ENCODE measurements around the gene DEFB112. TPM values are rescaled to one million over a fixed set of nuclear protein-coding genes. Genes with fewer than 3 reads are reported as not detected.

The DEFB112 gene
- total RNA-seq, result not detected in 2 replicates
- polyA plus RNA-seq, result not detected in 2 replicates
- not detected in 2 replicates for polyA plus RNA-seq (2012)
- not detected in 2 replicates for polyA minus RNA-seq (ENCODE audit: low replicate concordance)

- no peaks in the 10 kb centered on the region for H3K36me3 ChIP-seq (ENCODE audit: control insufficient read depth, insufficient read depth, low read length)
- TF ChIP-seq EZH2 (IDR thresholded peaks at IDR 0.05; ENCODE audit: low read length, missing control alignments) (no peak), CTCF (conservative IDR thresholded peaks at IDR 0.05 in 1 of 2, IDR thresholded peaks at IDR 0.05 in 1 of 2; ENCODE audit: low read depth in 1 of 2, low read length in 2 of 2) (no peak)
These were observed at the start of gene DEFB112 for GRCh38 chr6:50049829-50050228. Gene DEFB112, minus strand, starts transcription at chr6:50049929. Its CDS starts 60 bp downstream, at chr6:50049869.

GRCh38 chr6:50098641-50098993, 48.9 kb upstream of the DEFB112 start:
- DNase-seq (ENCODE audit: low read depth in 2 of 2), result no peak
- H3K36me3 ChIP-seq (ENCODE audit: control insufficient read depth, insufficient read depth, low read length), result no peaks in the 10 kb centered on the region
- TF ChIP-seq EZH2 (IDR thresholded peaks at IDR 0.05; ENCODE audit: low read length, missing control alignments) (no peak), CTCF (conservative IDR thresholded peaks at IDR 0.05 in 1 of 2, IDR thresholded peaks at IDR 0.05 in 1 of 2; ENCODE audit: low read depth in 1 of 2, low read length in 2 of 2) (no peak)
- no peaks in the 10 kb centered on the region for H4K20me1 ChIP-seq (ENCODE audit: control insufficient read depth, extremely low read depth, insufficient read depth, low read length)
- no peaks in the 10 kb centered on the region for H3K4me1 ChIP-seq (ENCODE audit: control insufficient read depth, extremely low read depth, insufficient read depth, low read length)
- H3K27ac ChIP-seq (ENCODE audit: insufficient read depth, low read length), result no peak overlapping the region
- no peak overlapping the region for H3K9ac ChIP-seq (ENCODE audit: insufficient read depth, low read length)
- no peak overlapping the region for H3K4me3 ChIP-seq (replicated peaks in 1 of 4; ENCODE audit: control extremely low read depth in 1 of 4, insufficient read depth in 1 of 4, low read depth in 3 of 4, low read length in 4 of 4)
- H3K4me2 ChIP-seq (ENCODE audit: extremely low read depth, insufficient read depth, low read length), result no peak overlapping the region
- H3K79me2 ChIP-seq (ENCODE audit: control insufficient read depth, insufficient read depth, low read length), result no peaks in the 10 kb centered on the region
- H2AFZ ChIP-seq (ENCODE audit: low read length), result no peak overlapping the region
- no peaks in the 10 kb centered on the region for H3K9me3 ChIP-seq (ENCODE audit: control insufficient read depth, insufficient read depth, low read depth, low read length)
- H3K27me3 ChIP-seq (ENCODE audit: control insufficient read depth, insufficient read depth, low read length), result no peaks in the 10 kb centered on the region

More at GRCh38 chr6:50049829-50050228, at the start of gene DEFB112:
- no peaks in the 10 kb centered on the region for H3K4me1 ChIP-seq (ENCODE audit: control insufficient read depth, extremely low read depth, insufficient read depth, low read length)
- no peaks in the 10 kb centered on the region for H3K27me3 ChIP-seq (ENCODE audit: control insufficient read depth, insufficient read depth, low read length)
- no peaks in the 10 kb centered on the region for H3K79me2 ChIP-seq (ENCODE audit: control insufficient read depth, insufficient read depth, low read length)
- no peaks in the 10 kb centered on the region for H4K20me1 ChIP-seq (ENCODE audit: control insufficient read depth, extremely low read depth, insufficient read depth, low read length)
- H3K9me3 ChIP-seq (ENCODE audit: control insufficient read depth, insufficient read depth, low read depth, low read length), result no peaks in the 10 kb centered on the region
- no peak within 1 kb of the TSS for H3K4me2 ChIP-seq (ENCODE audit: extremely low read depth, insufficient read depth, low read length)
- no peak within 1 kb of the TSS for H3K27ac ChIP-seq (ENCODE audit: insufficient read depth, low read length)
- H2AFZ ChIP-seq (ENCODE audit: low read length), result no peak within 1 kb of the TSS
- no peak within 1 kb of the TSS for H3K9ac ChIP-seq (ENCODE audit: insufficient read depth, low read length)
- H3K4me3 ChIP-seq (replicated peaks in 1 of 4; ENCODE audit: control extremely low read depth in 1 of 4, insufficient read depth in 1 of 4, low read depth in 3 of 4, low read length in 4 of 4), result no peak within 1 kb of the TSS
- no peak for DNase-seq (ENCODE audit: low read depth in 2 of 2)

GRCh38 chr6:50097966-50098640, 48.4 kb upstream of the DEFB112 start:
- Histone ChIP-seq H3K27me3 (ENCODE audit: control insufficient read depth, insufficient read depth, low read length) (no peaks in the 10 kb centered on the region), H3K9ac (ENCODE audit: insufficient read depth, low read length) (no peak overlapping the region), H2AFZ (ENCODE audit: low read length) (no peak overlapping the region), H3K4me2 (ENCODE audit: extremely low read depth, insufficient read depth, low read length) (no peak overlapping the region), H3K36me3 (ENCODE audit: control insufficient read depth, insufficient read depth, low read length) (no peaks in the 10 kb centered on the region), H3K4me3 (replicated peaks in 1 of 4; ENCODE audit: control extremely low read depth in 1 of 4, insufficient read depth in 1 of 4, low read depth in 3 of 4, low read length in 4 of 4) (no peak overlapping the region), H4K20me1 (ENCODE audit: control insufficient read depth, extremely low read depth, insufficient read depth, low read length) (no peaks in the 10 kb centered on the region), H3K79me2 (ENCODE audit: control insufficient read depth, insufficient read depth, low read length) (no peaks in the 10 kb centered on the region), H3K4me1 (ENCODE audit: control insufficient read depth, extremely low read depth, insufficient read depth, low read length) (no peaks in the 10 kb centered on the region), H3K27ac (ENCODE audit: insufficient read depth, low read length) (no peak overlapping the region), H3K9me3 (ENCODE audit: control insufficient read depth, insufficient read depth, low read depth, low read length) (no peaks in the 10 kb centered on the region)
- TF ChIP-seq EZH2 (IDR thresholded peaks at IDR 0.05; ENCODE audit: low read length, missing control alignments) (no peak), CTCF (conservative IDR thresholded peaks at IDR 0.05 in 1 of 2, IDR thresholded peaks at IDR 0.05 in 1 of 2; ENCODE audit: low read depth in 1 of 2, low read length in 2 of 2) (no peak)
- DNase-seq (ENCODE audit: low read depth in 2 of 2), result peak in 1 of 2 donors; percentile 40
